ENCODE measurements around the gene PSMA7.

The PSMA7 gene

GRCh38 chr20:62104234-62104789 lies 38.9 kb downstream of the PSMA7 start:
- Mint-ChIP-seq H3K4me1 (ENCODE audit: low read depth) (peaks cover 5% of the 10 kb centered on the region), H3K36me3 (ENCODE audit: low read depth) (no peaks in the 10 kb centered on the region), H3K4me3 (no peak overlapping the region), H3K27me3 (peaks cover 13% of the 10 kb centered on the region), H3K9me3 (peaks cover 100% of the 10 kb centered on the region), H3K27ac (no peak overlapping the region)
- intact Hi-C loops (cut with micrococcal nuclease), result no loop called here

GRCh38 chr20:62103508-62104233 lies 39.5 kb downstream of the PSMA7 start:
- Mint-ChIP-seq H3K27me3 (peaks cover 13% of the 10 kb centered on the region), H3K9me3 (peaks cover 98% of the 10 kb centered on the region), H3K4me3 (no peak overlapping the region), H3K4me1 (ENCODE audit: low read depth) (peaks cover 5% of the 10 kb centered on the region), H3K36me3 (ENCODE audit: low read depth) (no peaks in the 10 kb centered on the region), H3K27ac (no peak overlapping the region)
- intact Hi-C loops (cut with micrococcal nuclease), result no loop called here

- Mint-ChIP-seq H3K27me3 (peaks cover 15% of the 10 kb centered on the region), H3K27ac (no peak overlapping the region), H3K9me3 (peaks cover 72% of the 10 kb centered on the region), H3K36me3 (ENCODE audit: low read depth) (no peaks in the 10 kb centered on the region), H3K4me3 (no peak overlapping the region), H3K4me1 (ENCODE audit: low read depth) (peaks cover 5% of the 10 kb centered on the region)
- intact Hi-C loops (cut with micrococcal nuclease), result no loop called here
Observed at GRCh38 chr20:62101078-62101477, 42.1 kb downstream of the PSMA7 start.

- peaks cover 5% of the 10 kb centered on the region for H3K27me3 Mint-ChIP-seq
- intact Hi-C loops (cut with micrococcal nuclease), result no loop called here
- H3K27ac Mint-ChIP-seq, result no peak overlapping the region
- H3K9me3 Mint-ChIP-seq, result peaks cover 47% of the 10 kb centered on the region
- no peak overlapping the region for H3K4me3 Mint-ChIP-seq
- peaks cover 5% of the 10 kb centered on the region for H3K4me1 Mint-ChIP-seq (ENCODE audit: low read depth)
- no peaks in the 10 kb centered on the region for H3K36me3 Mint-ChIP-seq (ENCODE audit: low read depth)
Observed at GRCh38 chr20:62097881-62098407, 45.2 kb downstream of the PSMA7 start.

- Mint-ChIP-seq H3K27ac (no peak overlapping the region), H3K36me3 (ENCODE audit: low read depth) (no peaks in the 10 kb centered on the region), H3K27me3 (peaks cover 7% of the 10 kb centered on the region), H3K9me3 (peaks cover 46% of the 10 kb centered on the region), H3K4me3 (no peak overlapping the region), H3K4me1 (ENCODE audit: low read depth) (no peaks in the 10 kb centered on the region)
- intact Hi-C loops (cut with micrococcal nuclease), result no loop called here
Observed at GRCh38 chr20:62096421-62097380, 46.5 kb downstream of the PSMA7 start.

GRCh38 chr20:62089393-62089792 lies 53.8 kb downstream of the PSMA7 start:
- intact Hi-C loops (cut with micrococcal nuclease), result no loop called here
- H3K4me1 Mint-ChIP-seq (ENCODE audit: low read depth), result no peaks in the 10 kb centered on the region
- H3K4me3 Mint-ChIP-seq, result no peak overlapping the region
- no peaks in the 10 kb centered on the region for H3K36me3 Mint-ChIP-seq (ENCODE audit: low read depth)
- peaks cover 19% of the 10 kb centered on the region for H3K9me3 Mint-ChIP-seq
- no peak overlapping the region for H3K27ac Mint-ChIP-seq
- H3K27me3 Mint-ChIP-seq, result peaks cover 6% of the 10 kb centered on the region

- intact Hi-C loops (cut with micrococcal nuclease), result no loop called here
- Mint-ChIP-seq H3K9me3 (peaks cover 18% of the 10 kb centered on the region), H3K4me3 (no peak overlapping the region), H3K27me3 (peaks cover 8% of the 10 kb centered on the region), H3K36me3 (ENCODE audit: low read depth) (no peaks in the 10 kb centered on the region), H3K27ac (no peak overlapping the region), H3K4me1 (ENCODE audit: low read depth) (no peaks in the 10 kb centered on the region)
Observed at GRCh38 chr20:62088258-62089127, 54.7 kb downstream of the PSMA7 start.

GRCh38 chr20:62087632-62088031 lies 55.6 kb downstream of the PSMA7 start:
- Mint-ChIP-seq H3K27ac (no peak overlapping the region), H3K27me3 (peaks cover 10% of the 10 kb centered on the region), H3K9me3 (peaks cover 9% of the 10 kb centered on the region), H3K36me3 (ENCODE audit: low read depth) (no peaks in the 10 kb centered on the region), H3K4me1 (ENCODE audit: low read depth) (no peaks in the 10 kb centered on the region), H3K4me3 (no peak overlapping the region)
- intact Hi-C loops (cut with micrococcal nuclease), result no loop called here

- H3K9me3 Mint-ChIP-seq, result peaks cover 7% of the 10 kb centered on the region
- no peaks in the 10 kb centered on the region for H3K36me3 Mint-ChIP-seq (ENCODE audit: low read depth)
- no peaks in the 10 kb centered on the region for H3K4me1 Mint-ChIP-seq (ENCODE audit: low read depth)
- H3K27ac Mint-ChIP-seq, result no peak overlapping the region
- H3K27me3 Mint-ChIP-seq, result peaks cover 10% of the 10 kb centered on the region
- intact Hi-C loops (cut with micrococcal nuclease), result no loop called here
- no peak overlapping the region for H3K4me3 Mint-ChIP-seq
Observed at GRCh38 chr20:62087227-62087626, 56.0 kb downstream of the PSMA7 start.
